Right lung (tissue), 5 donors: ENCODE results near the gene RING1. TPM values are rescaled to one million over a fixed set of nuclear protein-coding genes. Genes with fewer than 3 reads are reported as not detected.

ENCODE experiments used
- DNase-seq, 2 donors: peaks; one replicate each; pipeline ENCODE4 v3.0.0-alpha.2; 2013
- polyA plus RNA-seq, 5 donors: library from polyadenylated mRNA; unstranded; fragments of 120-200 nt; gene quantifications; one replicate each; pipeline versions ENCODE4 v1.2.1 to v1.2.3, GENCODE V29; 2013; ENCODE audit warnings: inconsistent platforms in 1 of 5, low replicate concordance in 1 of 5; ENCODE audit not compliant: insufficient read length in 5 of 5, insufficient read depth in 1 of 5

RING1 gene
- polyA plus RNA-seq, 5 donors: 46.9 to 70.0 (median 54.0) TPM

GRCh38 chr6:33171016-33171879, 37.1 kb upstream of the RING1 start:
- no peak for DNase-seq

GRCh38 chr6:33171880-33172687, 36.2 kb upstream of the RING1 start:
- DNase-seq: no peak

GRCh38 chr6:33172688-33173534, 35.4 kb upstream of the RING1 start:
- no peak for DNase-seq

GRCh38 chr6:33173535-33174180, 34.6 kb upstream of the RING1 start:
- DNase-seq: no peak

GRCh38 chr6:33174784-33175183, 33.5 kb upstream of the RING1 start:
- DNase-seq: no peak

GRCh38 chr6:33175436-33176069, 32.7 kb upstream of the RING1 start:
- DNase-seq: no peak

GRCh38 chr6:33176906-33177305, 31.4 kb upstream of the RING1 start:
- no peak for DNase-seq

- DNase-seq: no peak
Observed at GRCh38 chr6:33177552-33178446, 30.5 kb upstream of the RING1 start.

- no peak for DNase-seq
Observed at GRCh38 chr6:33178755-33179475, 29.4 kb upstream of the RING1 start.

- no peak for DNase-seq
Observed at GRCh38 chr6:33181141-33181540, 27.2 kb upstream of the RING1 start.

GRCh38 chr6:33183071-33183683, 25.1 kb upstream of the RING1 start:
- DNase-seq: no peak

GRCh38 chr6:33185190-33185589, 23.1 kb upstream of the RING1 start:
- no peak for DNase-seq

- DNase-seq: no peak
Observed at GRCh38 chr6:33185654-33186187, 22.6 kb upstream of the RING1 start.

GRCh38 chr6:33187809-33188208, 20.5 kb upstream of the RING1 start:
- DNase-seq: no peak

GRCh38 chr6:33189164-33189563, 19.1 kb upstream of the RING1 start:
- no peak for DNase-seq

- DNase-seq: no peak
Observed at GRCh38 chr6:33189625-33190448, 18.5 kb upstream of the RING1 start.

GRCh38 chr6:33190504-33191107, 17.7 kb upstream of the RING1 start:
- no peak for DNase-seq
